GM12878 (cell line): ENCODE measurements around the gene TMEM231. TPM values are rescaled to one million over a fixed set of nuclear protein-coding genes. Genes with fewer than 3 reads are reported as not detected.

ENCODE experiments used
- ATAC-seq: fragments of 200-7000 bp; cut with Tn5 transposase; 3 replicates; pipeline ENCODE4 v1.9.1; 2020; ENCODE audit warnings: mild to moderate bottlenecking, moderate library complexity
- BruUV-seq: library from RNA; stranded (reverse); fragments of 400-500 nt; replicated peaks from 2 replicates; lab custom pipeline; 2021; lab: Mats Ljungman, UMichigan
- CTCF ChIA-PET: fragments of 300-600 bp; sonication (Branson Sonifier 250); formaldehyde crosslinking; extraction: SDS; loops from one replicate; lab custom pipeline; 2021; ENCODE audit warnings: inconsistent platforms; lab: Yijun Ruan, JAX
- POLR2A ChIA-PET: fragments of 350-600 bp; formaldehyde crosslinking; extraction: SDS; loops from one replicate; lab custom pipeline; 2021; ENCODE audit warnings: inconsistent platforms; lab: Charles Lee
- RAD21 ChIA-PET: fragments of 300-600 bp; sonication (Branson Sonifier 250); formaldehyde crosslinking; loops from one replicate; lab custom pipeline; 2023; ENCODE audit warnings: antibody characterized with exemption; ENCODE audit not compliant: unreplicated experiment; lab: Charles Lee
- SMC1A ChIA-PET: fragments of 300-600 bp; sonication (Branson Sonifier 250); formaldehyde crosslinking; loops from one replicate; lab custom pipeline; 2023; ENCODE audit not compliant: unreplicated experiment, uncharacterized antibody; lab: Charles Lee
- DNase-seq: peaks from one replicate; pipeline ENCODE4 v3.0.0-alpha.2; 2011; ENCODE audit warnings: low read depth, low spot score
- FAIRE-seq: peaks from 3 replicates; lab custom pipeline; 2011; peaks lifted over from hg19 to GRCh38; lab: Jason Lieb, UNC
- H2AFZ ChIP-seq: 2 replicates; pipeline ENCODE4 v1.6.0; 2011; ENCODE audit warnings: low read depth, low read length, control low read depth; ENCODE audit not compliant: control insufficient read depth
- H3K27ac ChIP-seq: 2 replicates; pipeline ENCODE4 v1.5.1; 2011; ENCODE audit warnings: control low read depth; ENCODE audit not compliant: control insufficient read depth, insufficient read depth
- H3K27me3 ChIP-seq, 2 experiments: replicated peaks in 1 of 2; 2 replicates each; pipeline versions ENCODE4 v1.6.0 to v1.6.1; 2011; ENCODE audit warnings: low read length in 1 of 2; ENCODE audit not compliant: control insufficient read depth in 2 of 2, insufficient read depth in 2 of 2
- H3K36me3 ChIP-seq, 2 experiments: 2 replicates each; pipeline ENCODE4 v1.5.1; 2011; ENCODE audit warnings: low read length in 1 of 2; ENCODE audit not compliant: control insufficient read depth in 2 of 2, insufficient read depth in 2 of 2
- H3K4me1 ChIP-seq: 2 replicates; pipeline ENCODE4 v1.6.1; 2011; ENCODE audit warnings: mild to moderate bottlenecking, low read length, moderate library complexity, mixed read lengths; ENCODE audit not compliant: control insufficient read depth, insufficient read depth
- H3K4me2 ChIP-seq: 2 replicates; pipeline ENCODE4 v1.6.0; 2011; ENCODE audit warnings: control low read depth; ENCODE audit not compliant: control insufficient read depth, insufficient read depth
- H3K4me3 ChIP-seq: fragments of 200-600 bp; sonication (generic); 2 replicates; pipeline ENCODE4 v1.5.1; 2016
- H3K79me2 ChIP-seq: 2 replicates; pipeline ENCODE4 v1.6.0; 2011; ENCODE audit warnings: low read length; ENCODE audit not compliant: control insufficient read depth, insufficient read depth
- H3K9ac ChIP-seq: 2 replicates; pipeline ENCODE4 v1.8.0; 2011; ENCODE audit warnings: low read length, control low read depth, mixed read lengths; ENCODE audit not compliant: control insufficient read depth, insufficient read depth
- H3K9me3 ChIP-seq: replicated peaks from 3 replicates; pipeline ENCODE4 v1.5.1; 2011; ENCODE audit warnings: mild to moderate bottlenecking, low read length; ENCODE audit not compliant: control insufficient read depth, insufficient read depth
- H4K20me1 ChIP-seq: 2 replicates; pipeline ENCODE4 v1.6.0; 2011; ENCODE audit not compliant: control insufficient read depth, insufficient read depth
- ATF7 ChIP-seq: fragments of 450-650 bp; IDR thresholded peaks from 2 replicates; pipeline ENCODE4 v1.6.1; 2016; ENCODE audit warnings: low read depth, mild to moderate bottlenecking
- CEBPB ChIP-seq, 2 experiments: fragments of 150-350 bp in 1 of 2; IDR thresholded peaks; 2 replicates each; pipeline ENCODE4 v1.6.1; 2012 to 2014; ENCODE audit warnings: low read depth in 2 of 2, low read length in 2 of 2, borderline replicate concordance in 1 of 2, inconsistent platforms in 1 of 2
- CREB1 ChIP-seq: IDR thresholded peaks from 2 replicates; pipeline ENCODE4 v1.6.1; 2012; ENCODE audit warnings: low read depth, mild to moderate bottlenecking, inconsistent platforms
- EED ChIP-seq: sonication (generic); IDR thresholded peaks from 2 replicates; pipeline ENCODE4 v1.6.1; 2016; ENCODE audit warnings: antibody characterized with exemption, low read depth
- IKZF2 ChIP-seq, 2 experiments: fragments of 450-650 bp; IDR thresholded peaks; 2 replicates each; pipeline ENCODE4 v1.6.1; 2017; ENCODE audit warnings: mild to moderate bottlenecking in 2 of 2, moderate library complexity in 2 of 2
- IRF4 ChIP-seq: IDR thresholded peaks from 2 replicates; pipeline ENCODE4 v1.6.1; 2011; ENCODE audit warnings: low read depth, low read length
- JUNB ChIP-seq: IDR thresholded peaks from 2 replicates; pipeline ENCODE4 v1.6.1; 2016; ENCODE audit warnings: antibody characterized with exemption, mild to moderate bottlenecking
- PBX3 ChIP-seq: IDR thresholded peaks from 2 replicates; pipeline ENCODE4 v1.6.1; 2011; ENCODE audit warnings: mild to moderate bottlenecking, low read depth, low read length, moderate library complexity; ENCODE audit not compliant: insufficient replicate concordance
- PKNOX1 ChIP-seq: fragments of 450-650 bp; IDR thresholded peaks from 2 replicates; pipeline ENCODE4 v1.6.1; 2016; ENCODE audit warnings: mild to moderate bottlenecking
- PML ChIP-seq: IDR thresholded peaks from 2 replicates; pipeline ENCODE4 v1.6.1; 2012; ENCODE audit warnings: low read length, inconsistent platforms
- RBBP5 ChIP-seq: fragments of 200-600 bp; sonication (generic); conservative IDR thresholded peaks from 2 replicates; pipeline ENCODE4 v1.6.1; 2016
- RUNX3 ChIP-seq: IDR thresholded peaks from 2 replicates; pipeline ENCODE4 v1.6.1; 2012; ENCODE audit warnings: low read length, inconsistent platforms
- SMAD5 ChIP-seq: IDR thresholded peaks from 2 replicates; pipeline ENCODE4 v1.6.1; 2016; ENCODE audit warnings: antibody characterized with exemption, low read depth
- SREBF2 ChIP-seq: IDR thresholded peaks from 2 replicates; pipeline ENCODE4 v1.6.1; 2012; ENCODE audit warnings: mild to moderate bottlenecking, low read length
- STAT3 ChIP-seq: IDR thresholded peaks from 2 replicates; pipeline ENCODE4 v1.6.1; 2011; ENCODE audit warnings: low read depth, low read length, improper control_type of control experiment
- TBL1XR1 ChIP-seq: IDR thresholded peaks from 2 replicates; pipeline ENCODE4 v1.6.1; 2012; ENCODE audit warnings: low read depth, low read length, improper control_type of control experiment
- ZNF687 ChIP-seq: fragments of 450-650 bp; IDR thresholded peaks from 2 replicates; pipeline ENCODE4 v1.6.1; 2017; ENCODE audit warnings: mild to moderate bottlenecking, moderate library complexity
- WGBS: methylation state at CpG from one replicate; pipeline ENCODE4 v1.1.6; 2016; ENCODE audit warnings: low lambda C conversion rate; ENCODE audit not compliant: insufficient replicate concordance, insufficient coverage; ENCODE audit errors: missing lambda C conversion rate; 5-methylcytosine and 5-hydroxymethylcytosine counted together
- in situ Hi-C: fragments of 300-500 bp; cut with MboI; formaldehyde crosslinking; loops from 9 replicates; pipeline ENCODE4 v1.14.3; 2018; ENCODE audit warnings: mixed read lengths
- intact Hi-C: fragments of 100-400 bp; cut with micrococcal nuclease; formaldehyde crosslinking; loops from one replicate; pipeline ENCODE4 v1.14.2; 2022; ENCODE audit not compliant: unreplicated experiment
- polyA plus RNA-seq, 11 experiments: library from polyadenylated mRNA; depleted of rRNA in 4 of 11; unstranded in 6 of 11; stranded (reverse) in 5 of 11; fragments of >200 nt; fragmentation: Nextera tagmentation in 4 of 11; fragmentation: Illumina TruSeq in 1 of 11; extraction: Ambion mirVana in 4 of 11; extraction: Trizol in 1 of 11; gene quantifications; 1 replicate in 1 of 11; 2 replicates in 10 of 11; pipeline versions ENCODE4 v1.2.1 to v1.2.3, GENCODE V29; 2011 to 2016; ENCODE audit warnings: inconsistent platforms in 2 of 11, missing spikeins in 2 of 11, low read depth in 1 of 11
- total RNA-seq, 4 experiments: library from RNA; depleted of rRNA in 3 of 4; stranded (reverse); fragments of >200 nt in 3 of 4; fragmentation: Illumina TruSeq in 1 of 4; extraction: Trizol in 1 of 4; gene quantifications; 2 replicates each; pipeline versions ENCODE4 v1.2.1 to v1.2.3, GENCODE V29; 2013 to 2021

The TMEM231 gene
- total and polyA plus RNA-seq, 10 of the 15 experiments (the other 5 are each of a cell fraction or from before 2014, with no cell fraction given) = 1.2 to 9.1 (median 5.9) TPM

DNA sequence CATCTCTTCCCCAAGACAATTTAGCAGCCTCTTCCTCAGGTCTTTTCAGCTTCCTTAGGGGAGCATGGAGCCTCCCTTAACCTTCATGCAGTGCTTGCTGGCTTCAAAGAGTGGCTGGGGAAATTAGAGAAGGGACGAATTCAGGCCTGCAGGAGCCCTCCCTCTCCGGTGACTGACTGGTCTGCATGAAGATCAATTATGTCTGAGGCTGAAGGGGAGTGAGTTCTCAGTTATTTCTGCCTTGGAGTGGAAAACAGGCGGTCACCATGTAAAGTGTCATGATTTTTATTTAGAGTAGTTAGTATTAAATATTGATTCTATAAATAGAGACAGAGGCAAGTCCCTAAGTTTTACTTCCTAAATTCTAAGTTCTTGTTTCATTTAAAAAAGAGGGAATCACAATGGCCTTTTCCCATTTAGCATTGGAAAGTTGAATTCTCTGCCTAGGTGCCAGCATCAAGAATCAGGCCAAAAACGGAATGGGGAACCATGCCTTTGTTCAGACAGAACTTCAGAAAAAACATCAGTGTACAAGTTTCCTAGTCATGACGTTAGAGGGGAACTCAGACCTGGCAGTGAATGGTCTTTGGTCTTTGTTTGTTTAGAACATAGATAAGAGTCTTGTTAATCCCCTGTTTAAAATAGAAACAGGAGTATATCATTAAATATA is 14.5 kb upstream of the TMEM231 start (continued):
- TF ChIP-seq PML = peak; percentile 44; the same call in 1 of the 2 replicates
- TF ChIP-seq PKNOX1 = peak; percentile 52; the same call in 1 of the 2 replicates
- TF ChIP-seq ATF7 = peak; percentile 55; the same call in 1 of the 2 replicates
- peak; percentile 27; the same call in 1 of the 2 replicates for TF ChIP-seq EED
- TF ChIP-seq CREB1 = peak; percentile 59
- TF ChIP-seq IKZF2 (IDR thresholded peaks at IDR 0.05) = peak; percentile 24 to 30; a peak in 2 of 4 replicates
- no peak for TF ChIP-seq SMAD5
- peak; percentile 51 for TF ChIP-seq PBX3
- TF ChIP-seq, all 136 proteins: peak for 19

DNA sequence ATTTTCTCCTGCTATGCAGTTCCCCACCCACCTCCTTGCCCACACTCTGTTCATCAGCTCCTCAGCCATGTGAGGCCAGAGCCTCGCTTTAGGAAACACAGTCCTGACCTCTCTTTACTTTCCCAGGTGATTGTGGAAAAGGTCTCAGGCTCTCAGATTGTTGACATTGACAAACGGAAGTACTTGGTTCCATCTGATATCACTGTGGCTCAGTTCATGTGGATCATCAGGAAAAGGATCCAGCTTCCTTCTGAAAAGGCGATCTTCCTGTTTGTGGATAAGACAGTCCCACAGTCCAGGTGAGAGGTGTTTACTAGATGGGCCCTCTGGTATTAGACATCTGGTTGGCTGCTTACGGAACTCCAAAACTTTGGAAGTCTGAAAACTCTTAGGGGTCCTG is 11.9 kb upstream of the TMEM231 start:
- no peak overlapping the region for H3K9ac ChIP-seq
- ChIA-PET POLR2A (interaction anchor here (0.9 to 11.8 kb wide), 5 partner anchors 9 to 81 kb away, joined by 3 to 116 read pairs (median 4); partner anchors contain the start of genes ADAT1, KARS1 and TERF2IP), SMC1A (interaction anchor here (0.8 to 5.4 kb wide), 5 partner anchors 10 to 80 kb away, joined by 3 to 42 read pairs (median 9); partner anchors contain the start of gene ADAT1), RAD21 (interaction anchor here (1.3 to 5.6 kb wide), 3 partner anchors 12 to 54 kb away, joined by 7 to 44 read pairs (median 27); partner anchors contain the start of genes ADAT1 and TMEM231), CTCF (interaction anchor here (1.0 to 1.3 kb wide), 5 partner anchors 12 to 90 kb away, joined by 3 to 4 read pairs (median 3); partner anchors contain the start of gene TMEM231)
- peak overlapping the region; percentile 92 for H3K4me2 ChIP-seq
- H3K79me2 ChIP-seq = peaks cover 52% of the 10 kb centered on the region
- in situ Hi-C loops (no loop called here), intact Hi-C loops (no loop called here)
- 98% methylated on average over 4 of the region's 4 CpGs for WGBS
- no peaks in the 10 kb centered on the region for H3K27me3 ChIP-seq
- peaks cover 47% of the 10 kb centered on the region for H3K4me1 ChIP-seq
- H2AFZ ChIP-seq = no peak overlapping the region
- H3K9me3 ChIP-seq = no peaks in the 10 kb centered on the region
- H3K36me3 ChIP-seq = peaks cover 5 to 33% of the 10 kb centered on the region in 2 experiments
- H3K4me3 ChIP-seq = peak overlapping the region; percentile 84; the same call in 1 of the 2 replicates
- DNase-seq (no peak), ATAC-seq (no peak), FAIRE-seq (no peak)
- no peak overlapping the region for H3K27ac ChIP-seq
- H4K20me1 ChIP-seq = no peaks in the 10 kb centered on the region
- BruUV-seq = no TSS peak
- no peak for TF ChIP-seq ATF7
- TF ChIP-seq IRF4 = no peak
- TF ChIP-seq RUNX3 = no peak
- no peak for TF ChIP-seq STAT3
- no peak for TF ChIP-seq SREBF2
- no peak for TF ChIP-seq EED
- TF ChIP-seq TBL1XR1 = no peak
- TF ChIP-seq CEBPB (IDR thresholded peaks at IDR 0.05; ENCODE audit: borderline replicate concordance in 1 of 2, low read depth in 2 of 2, low read length in 2 of 2) = no peak
- no peak for TF ChIP-seq JUNB
- no peak for TF ChIP-seq RBBP5
- no peak for TF ChIP-seq ZNF687
